ENCODE data around the gene NCK2.

DNA sequence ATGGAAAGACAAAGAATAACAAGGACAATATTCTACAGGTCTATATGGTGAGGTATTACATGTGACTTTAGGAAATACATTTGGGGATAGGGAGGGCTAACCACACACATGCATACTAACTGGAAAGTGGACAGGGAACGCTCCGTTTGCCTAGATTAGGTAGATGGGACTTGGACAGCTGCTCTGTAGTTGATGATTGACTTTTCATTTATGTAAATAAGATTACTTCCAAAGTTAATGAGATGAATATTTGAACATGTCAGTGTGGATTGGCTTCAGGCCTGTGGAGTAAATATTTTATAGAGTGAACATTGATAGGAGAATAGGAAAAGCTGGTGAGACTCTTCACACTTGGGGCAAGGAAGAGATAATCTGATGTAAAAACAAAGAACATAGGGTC is 142.0 kb downstream of the NCK2 start:
- TF ChIP-seq CTCF (IDR thresholded peaks at IDR 0.05) (no peak), POLR2AphosphoS5 (IDR thresholded peaks at IDR 0.05) (no peak), EP300 (IDR thresholded peaks at IDR 0.05) (no peak), POLR2A (IDR thresholded peaks at IDR 0.05) (no peak)

Data from sigmoid colon (tissue), 4 donors.